T-helper 1 cell treated with Interleukin-12 subunit alpha and Interleukin-12 subunit beta and Interleukin-4 antibody, amounts not matched to agents 30 ng/mL and 1 ng/mL, for 36 hours (primary cell): Measurements from ENCODE around the gene TGFB1I1. TPM values are rescaled to one million over a fixed set of nuclear protein-coding genes. Genes with fewer than 3 reads are reported as not detected.
"Not testable (repeated sequence)": the region's sequence is repeated elsewhere in the genome, so short reads cannot be mapped to it uniquely, and the experiment has no call there.

Experiments used
- intact Hi-C: fragments of 100-400 bp; cut with micrococcal nuclease; formaldehyde crosslinking; loops from one replicate; pipeline ENCODE4 v1.15.1; 2024
- total RNA-seq: library from RNA; stranded (reverse); gene quantifications from 2 replicates; pipeline ENCODE4 v1.2.3, GENCODE V29; 2022

TGFB1I1 gene
- total RNA-seq: 0.56 and 0.78 TPM in 2 replicates

DNA sequence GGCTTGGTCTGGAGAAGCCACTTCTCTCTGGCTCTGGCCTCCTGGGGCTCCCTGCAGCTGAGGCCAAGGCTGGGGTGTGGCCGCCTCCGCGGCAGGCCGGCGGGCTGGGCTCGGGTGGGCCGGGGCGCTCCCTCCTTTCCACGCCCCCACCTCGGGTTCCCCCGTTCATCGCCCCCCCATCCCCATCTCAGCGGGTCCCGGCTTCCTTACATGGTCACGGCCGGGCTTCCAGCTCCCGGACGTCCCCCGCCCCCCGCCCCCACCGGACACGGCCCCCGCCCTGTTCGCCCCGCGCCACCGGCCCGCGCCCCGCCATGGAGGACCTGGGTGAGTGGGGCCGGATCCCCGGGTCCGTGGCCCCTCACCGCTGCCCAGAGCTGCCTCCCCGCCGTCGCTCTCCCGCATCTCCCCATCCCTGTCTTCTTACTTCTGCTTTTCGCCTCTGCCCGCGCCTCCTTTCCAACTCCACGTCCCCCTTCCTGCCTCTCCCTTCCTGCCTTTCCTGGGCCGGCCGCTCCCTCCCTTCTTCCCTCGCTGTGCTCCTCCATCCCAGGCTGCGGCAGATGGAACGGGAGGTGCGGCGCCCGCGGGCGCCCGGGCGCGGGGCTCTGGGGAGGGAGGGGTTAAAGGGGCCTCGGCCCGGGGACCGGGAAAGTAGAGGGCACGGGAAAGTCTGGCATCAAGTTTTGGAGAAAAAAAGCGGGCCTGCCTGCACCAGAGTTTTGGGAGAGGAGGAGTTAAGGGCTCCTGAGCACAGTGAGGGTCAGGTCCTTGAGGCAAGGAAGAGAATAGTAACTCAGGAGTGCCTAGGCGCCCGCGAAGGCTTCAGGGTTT, at the start of gene TGFB1I1:
TSS of gene TGFB1I1 (plus strand) at position 278 of the 834 bp plus-strand sequence. CDS start at position 315, 37 bp downstream.
- intact Hi-C loops: no loop called here

GRCh38 chr16:31423241-31423640, 48.7 kb upstream of the TGFB1I1 start:
- intact Hi-C loops: loop anchor here (5.0 to 10.0 kb wide), 2 partner anchors 221 to 428 kb away; partner anchors contain the start of gene PYCARD

DNA sequence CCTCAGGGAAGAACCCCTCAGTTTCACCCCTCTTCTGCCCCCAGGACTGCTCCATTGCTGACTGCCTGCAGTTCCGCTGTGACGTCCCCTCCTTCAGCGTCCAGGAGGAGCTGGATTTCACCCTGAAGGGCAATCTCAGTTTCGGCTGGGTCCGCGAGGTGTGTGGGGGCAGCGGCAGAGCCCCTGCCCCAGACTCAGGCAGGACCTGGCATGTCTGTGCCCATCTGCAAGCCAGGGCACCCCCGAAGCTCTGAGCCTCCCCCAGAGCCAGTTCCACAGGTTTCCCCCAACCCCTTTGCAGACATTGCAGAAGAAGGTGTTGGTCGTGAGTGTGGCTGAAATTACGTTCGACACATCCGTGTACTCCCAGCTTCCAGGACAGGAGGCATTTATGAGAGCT, 48.2 kb upstream of the TGFB1I1 start:
- intact Hi-C loops: loop anchor here (5.0 to 10.0 kb wide), 2 partner anchors 222 to 429 kb away; partner anchors contain the start of gene PYCARD

- intact Hi-C loops: loop anchor here (5.0 to 10.0 kb wide), 2 partner anchors 50 to 433 kb away; no protein-coding TSS in a partner anchor
Measured at GRCh38 chr16:31427441-31428278, 44.3 kb upstream of the TGFB1I1 start.

DNA sequence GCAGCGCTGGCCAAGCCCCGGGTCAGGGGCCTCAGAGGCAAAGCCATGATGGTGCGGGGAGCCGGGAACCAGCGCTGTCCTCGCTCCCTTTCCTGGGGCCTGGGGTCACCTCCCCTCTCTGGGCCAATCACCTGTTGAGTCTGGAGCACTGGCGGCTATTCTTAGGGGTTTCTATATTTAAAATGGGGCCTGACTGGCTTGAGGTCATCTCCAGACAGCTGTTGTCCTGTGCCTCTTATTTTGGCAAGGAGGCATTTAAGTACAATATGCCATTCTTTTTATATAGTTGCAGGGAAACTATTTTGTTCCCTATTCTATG, 43.7 kb upstream of the TGFB1I1 start, which contains the start of gene COX6A2:
TSS of gene COX6A2 (minus strand) at position 82 of the 319 bp plus-strand sequence. CDS start at position 47, 35 bp downstream.
- intact Hi-C loops: loop anchor here (5.0 to 10.0 kb wide), 2 partner anchors 49 to 433 kb away; no protein-coding TSS in a partner anchor

DNA sequence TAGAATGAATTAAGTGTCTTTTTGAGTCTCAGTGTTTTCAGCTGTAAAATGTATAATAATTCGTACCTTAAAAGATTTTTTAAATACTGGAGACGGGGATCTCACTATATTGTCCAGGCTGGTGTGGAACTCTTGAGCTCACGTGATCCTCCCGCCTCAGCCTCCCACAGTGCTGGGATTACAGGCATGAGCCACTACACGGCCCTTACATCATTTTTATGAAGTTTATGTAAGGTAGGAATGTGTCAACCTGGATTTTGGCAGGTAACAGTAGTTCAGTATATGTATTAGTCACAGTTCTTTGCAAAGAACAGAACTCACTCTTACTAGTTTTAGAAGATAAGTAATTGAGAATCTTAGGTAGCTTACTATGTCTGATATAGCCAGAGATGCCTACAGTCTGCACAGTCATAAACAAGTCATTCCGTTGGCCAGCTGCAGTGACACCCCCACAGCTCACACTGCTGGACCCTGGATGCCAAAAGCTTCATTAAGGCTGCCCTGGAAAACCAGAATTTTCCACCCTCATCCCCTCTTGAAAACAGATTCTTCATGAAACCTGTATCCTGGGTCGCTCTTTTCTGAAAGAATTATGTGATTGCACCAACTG, 43.2 kb upstream of the TGFB1I1 start:
- intact Hi-C loops: loop anchor here (5.0 to 10.0 kb wide), 2 partner anchors 49 to 434 kb away; no protein-coding TSS in a partner anchor

DNA sequence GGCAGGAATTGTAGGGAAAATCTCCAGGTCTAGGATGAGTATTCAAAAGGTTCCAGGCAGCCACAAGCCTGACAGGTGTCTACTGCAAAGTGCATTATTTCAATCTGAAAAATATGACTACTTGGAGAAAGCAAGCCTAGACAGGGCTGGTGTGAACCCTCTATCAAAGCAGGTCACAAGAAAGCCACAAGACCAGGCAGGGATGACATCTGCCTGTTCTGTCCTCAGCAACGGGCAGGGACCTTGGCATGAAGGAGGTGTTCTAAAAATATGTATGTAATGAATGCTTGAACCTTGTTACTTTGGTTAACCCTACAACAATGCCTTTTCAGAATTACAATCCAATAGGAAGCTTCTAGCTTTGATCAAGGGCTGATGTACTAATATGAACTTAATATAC, 42.6 kb upstream of the TGFB1I1 start:
- intact Hi-C loops: loop anchor here (5.0 to 10.0 kb wide), 2 partner anchors 48 to 435 kb away; no protein-coding TSS in a partner anchor

DNA sequence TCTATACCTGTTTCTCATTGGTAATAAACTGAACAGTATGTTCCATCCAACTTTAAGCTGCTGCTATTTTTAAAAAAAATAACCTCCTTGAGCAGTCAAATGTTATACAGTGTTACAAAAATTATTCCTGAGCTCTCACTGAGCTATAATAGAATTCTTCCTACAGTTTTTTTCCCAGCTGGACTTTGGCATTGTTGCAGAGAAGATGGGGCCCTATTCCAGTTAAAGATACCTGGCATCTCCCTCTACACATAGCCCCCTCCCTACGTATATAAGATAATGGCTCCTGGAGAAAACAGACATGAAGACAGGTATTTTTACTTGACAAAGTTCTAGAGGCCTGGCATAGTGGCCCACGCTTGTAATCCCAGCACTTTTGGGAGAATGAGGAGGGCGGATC, 42.2 kb upstream of the TGFB1I1 start:
- intact Hi-C loops: loop anchor here (5.0 to 10.0 kb wide), 2 partner anchors 48 to 435 kb away; no protein-coding TSS in a partner anchor

GRCh38 chr16:31430380-31431052, 41.4 kb upstream of the TGFB1I1 start:
- intact Hi-C loops: no loop called here

GRCh38 chr16:31435341-31436220, 36.4 kb upstream of the TGFB1I1 start:
- intact Hi-C loops: no loop called here

DNA sequence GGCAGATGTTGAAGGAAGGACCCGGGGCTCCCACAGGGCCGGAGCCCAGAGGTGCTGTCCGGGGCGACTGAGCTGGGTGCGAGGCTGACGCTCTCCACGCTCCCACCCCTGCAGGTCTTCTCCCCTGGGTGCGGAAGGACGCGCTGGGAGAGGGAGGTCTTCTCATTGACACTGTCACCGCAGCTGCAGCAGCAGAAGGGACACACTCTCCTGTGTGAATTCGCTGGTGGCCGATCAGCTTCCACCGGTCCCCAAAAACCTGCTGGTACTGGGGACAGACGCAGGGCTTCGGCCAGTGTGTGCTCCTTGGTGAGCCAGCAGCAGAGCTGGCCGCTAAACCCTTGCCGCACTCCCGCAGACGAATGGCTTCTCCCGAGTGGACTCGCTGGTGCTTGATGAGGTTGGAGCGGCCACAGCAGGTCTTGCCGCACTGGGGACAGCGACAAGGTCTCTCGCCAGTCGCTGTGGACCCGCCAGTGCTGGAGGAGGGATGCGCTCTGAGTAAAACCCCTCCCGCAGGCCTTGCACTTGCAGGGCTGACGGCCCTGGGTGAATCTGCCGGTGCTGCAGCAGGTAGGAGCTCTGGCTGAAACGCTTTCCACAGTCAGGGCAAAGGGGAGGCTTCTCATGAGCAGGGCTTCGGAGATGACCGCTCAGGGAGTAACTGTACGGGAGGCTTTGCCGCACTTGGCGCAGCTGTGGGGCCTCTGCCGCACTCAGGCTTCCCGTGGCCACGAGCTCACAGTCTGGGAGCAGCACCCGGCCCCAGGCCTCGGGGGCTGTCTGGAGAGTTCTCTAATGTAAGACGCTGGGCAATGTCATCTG, 35.5 kb upstream of the TGFB1I1 start:
- intact Hi-C loops: no loop called here

GRCh38 chr16:31438414-31438813, 33.5 kb upstream of the TGFB1I1 start:
- intact Hi-C loops: no loop called here

GRCh38 chr16:31439023-31439422, 32.9 kb upstream of the TGFB1I1 start:
- intact Hi-C loops: not testable (repeated sequence)

DNA sequence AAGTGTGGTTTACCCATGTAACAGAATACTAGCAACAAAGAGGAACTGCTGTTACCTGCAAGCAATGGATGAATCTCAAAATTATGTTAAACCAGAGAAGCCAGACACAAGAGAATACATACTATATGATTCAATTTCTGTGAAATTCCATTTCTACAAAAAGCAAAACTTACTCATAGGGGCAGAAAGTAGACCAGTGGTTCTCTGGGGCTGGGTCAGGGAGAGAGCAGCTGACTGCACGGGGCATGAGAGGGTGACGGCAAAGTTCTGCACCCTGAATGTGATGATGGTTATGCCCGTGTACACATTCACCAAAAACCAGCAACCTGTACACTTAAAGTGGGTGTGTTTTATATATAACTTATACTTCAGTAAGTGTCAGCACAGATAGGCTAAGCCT, 32.4 kb upstream of the TGFB1I1 start:
- intact Hi-C loops: no loop called here

GRCh38 chr16:31440516-31441184, 31.3 kb upstream of the TGFB1I1 start:
- intact Hi-C loops: loop anchor here (2.0 to 5.0 kb wide), 8 partner anchors 20 to 488 kb away; partner anchors contain the start of gene PYDC1

DNA sequence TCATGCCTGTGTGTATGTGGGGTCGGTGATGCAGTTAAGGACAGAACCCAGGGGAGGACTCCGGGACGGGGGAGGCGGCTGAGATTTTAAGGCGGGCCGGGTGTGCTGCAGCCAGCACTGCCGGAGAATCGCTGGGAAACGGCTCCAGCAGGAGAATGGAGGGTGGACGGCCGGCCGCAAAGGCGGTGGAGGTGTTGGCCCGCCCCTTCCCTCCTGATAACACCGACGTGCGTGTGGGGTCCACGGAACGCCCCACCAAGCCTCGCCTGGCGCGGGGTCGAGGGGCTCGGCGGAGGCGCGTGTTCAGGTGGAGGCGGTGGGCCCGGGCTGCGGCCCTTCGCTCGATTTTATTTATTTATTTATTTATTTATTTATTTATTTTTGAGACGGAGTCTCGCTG, 30.0 kb upstream of the TGFB1I1 start:
- intact Hi-C loops: loop anchor here (2.0 to 5.0 kb wide), 13 partner anchors 17 to 490 kb away; partner anchors contain the start of genes ARMC5, ITGAX, KAT8 and PYDC1

- intact Hi-C loops: not testable (repeated sequence)
Measured at GRCh38 chr16:31445931-31446330, 26.0 kb upstream of the TGFB1I1 start.

- intact Hi-C loops: no loop called here
Measured at GRCh38 chr16:31451201-31451600, 20.8 kb upstream of the TGFB1I1 start.
